HCT116 (cell line): ENCODE data around the gene UCN. TPM values are rescaled to one million over a fixed set of nuclear protein-coding genes. Genes with fewer than 3 reads are reported as not detected.

Source experiments
- ATAC-seq: fragments of 200-7000 bp; cut with Tn5 transposase; 2 replicates; pipeline ENCODE4 v1.9.1; 2020; ENCODE audit warnings: mild to moderate bottlenecking, moderate library complexity
- BruUV-seq: library from RNA; stranded (reverse); fragments of 400-500 nt; replicated peaks from 2 replicates; lab custom pipeline; 2021; lab: Mats Ljungman, UMichigan
- CTCF ChIA-PET: fragments of 300-600 bp; sonication (Branson Sonifier 250); formaldehyde crosslinking; loops from one replicate; lab custom pipeline; 2021; ENCODE audit warnings: antibody characterized with exemption; lab: Charles Lee
- POLR2A ChIA-PET: fragments of 300-600, 350-600 bp; sonication (Branson Sonifier 250); formaldehyde crosslinking; loops from one replicate; lab custom pipeline; 2021; ENCODE audit warnings: antibody characterized with exemption; lab: Charles Lee
- RAD21 ChIA-PET, 2 experiments: fragments of 300-600 bp; sonication (Branson Sonifier 250); formaldehyde crosslinking; loops; one replicate each; lab custom pipeline; 2023; ENCODE audit warnings: low total read pairs in 2 of 2; ENCODE audit not compliant: uncharacterized antibody in 2 of 2, unreplicated experiment in 2 of 2, low non-redundant PET in 1 of 2; lab: Charles Lee
- DNase-seq: peaks from one replicate; pipeline ENCODE4 v3.0.0-alpha.2; 2010; ENCODE audit warnings: low read depth, low spot score
- H2AFZ ChIP-seq: fragments of 200-600 bp; shearing (Covaris generic), sonication (generic); 2 replicates; pipeline ENCODE4 v1.6.1; 2017; ENCODE audit warnings: low read depth, mixed run types, mixed read lengths, antibody characterized with exemption, low read length; ENCODE audit not compliant: poor library complexity, severe bottlenecking
- H3K27ac ChIP-seq: 2 replicates; pipeline ENCODE4 v1.5.1; 2012; ENCODE audit warnings: low read depth, low read length
- H3K27me3 ChIP-seq: fragments of 200-600 bp; sonication (generic); 2 replicates; pipeline ENCODE4 v1.6.1; 2016; ENCODE audit warnings: mixed run types, low read length, mixed read lengths; ENCODE audit not compliant: insufficient read depth
- H3K36me3 ChIP-seq, 2 experiments: fragments of 200-500 bp in 1 of 2; fragments of 200-600 bp in 1 of 2; sonication (Bioruptor generic) in 1 of 2; sonication (generic) in 1 of 2; 2 replicates each; pipeline versions ENCODE4 v1.5.1 to v1.6.1; 2014 to 2016; ENCODE audit warnings: low read length in 2 of 2, inconsistent platforms in 1 of 2, mixed read lengths in 1 of 2, mixed run types in 1 of 2; ENCODE audit not compliant: insufficient read depth in 2 of 2, control insufficient read depth in 1 of 2
- H3K4me1 ChIP-seq, 2 experiments: fragments of 200-600 bp in 1 of 2; sonication (generic) in 1 of 2; 2 replicates each; pipeline versions ENCODE4 v1.5.1 to v1.6.1; 2012 to 2017; ENCODE audit warnings: low read length in 2 of 2, inconsistent platforms in 1 of 2, mild to moderate bottlenecking in 1 of 2, mixed read lengths in 1 of 2, mixed run types in 1 of 2, moderate library complexity in 1 of 2; ENCODE audit not compliant: insufficient read depth in 2 of 2, control insufficient read depth in 1 of 2
- H3K4me2 ChIP-seq: fragments of 200-600 bp; sonication (generic); 2 replicates; pipeline ENCODE4 v1.6.1; 2017; ENCODE audit warnings: mixed run types, low read length, mixed read lengths
- H3K4me3 ChIP-seq, 2 experiments: fragments of 200-600 bp in 1 of 2; sonication (generic) in 1 of 2; replicated peaks in 1 of 2; 2 replicates each; pipeline ENCODE4 v1.5.1; 2011 to 2016; ENCODE audit warnings: low read length in 2 of 2, control low read depth in 1 of 2, low read depth in 1 of 2, mild to moderate bottlenecking in 1 of 2, mixed read lengths in 1 of 2, mixed run types in 1 of 2
- H3K79me2 ChIP-seq: fragments of 200-600 bp; sonication (generic); 2 replicates; pipeline ENCODE4 v1.6.1; 2017; ENCODE audit warnings: mild to moderate bottlenecking, mixed run types, low read length, moderate library complexity, mixed read lengths; ENCODE audit not compliant: insufficient read depth
- H3K9ac ChIP-seq: fragments of 200-600 bp; sonication (generic); 2 replicates; pipeline ENCODE4 v1.6.1; 2016; ENCODE audit warnings: low read length, mixed read lengths
- H3K9me2 ChIP-seq: fragments of 200-600 bp; sonication (generic), shearing (Covaris generic); 2 replicates; pipeline ENCODE4 v1.6.1; 2017; ENCODE audit warnings: mixed run types, mild to moderate bottlenecking, moderate library complexity; ENCODE audit not compliant: insufficient read depth
- H3K9me3 ChIP-seq, 2 experiments: fragments of 200-500 bp in 1 of 2; fragments of 200-600 bp in 1 of 2; sonication (Bioruptor generic) in 1 of 2; sonication (generic) in 1 of 2; 2 replicates each; pipeline ENCODE4 v1.6.1; 2014 to 2017; ENCODE audit warnings: low read length in 2 of 2, mixed read lengths in 2 of 2, inconsistent platforms in 1 of 2, low read depth in 1 of 2, mild to moderate bottlenecking in 1 of 2, mixed run types in 1 of 2, moderate library complexity in 1 of 2; ENCODE audit not compliant: control insufficient read depth in 1 of 2, insufficient read depth in 1 of 2
- H4K20me1 ChIP-seq: fragments of 200-600 bp; sonication (generic), shearing (Covaris generic); 2 replicates; pipeline ENCODE4 v1.6.1; 2017; ENCODE audit warnings: mixed run types, mild to moderate bottlenecking, moderate library complexity; ENCODE audit not compliant: insufficient read depth
- CBX3 ChIP-seq: IDR thresholded peaks from 2 replicates; pipeline ENCODE4 v1.6.1; 2012; ENCODE audit warnings: low read depth
- CTCF ChIP-seq, 3 experiments: fragments of 200-600 bp in 1 of 3; sonication (generic) in 1 of 3; IDR thresholded peaks in 2 of 3; conservative IDR thresholded peaks in 1 of 3; 2 replicates each; pipeline ENCODE4 v1.5.1; 2012 to 2017; ENCODE audit warnings: low read depth in 2 of 3, low read length in 2 of 3, antibody characterized with exemption in 1 of 3, borderline replicate concordance in 1 of 3, control low read depth in 1 of 3, mild to moderate bottlenecking in 1 of 3, mixed read lengths in 1 of 3, mixed run types in 1 of 3, moderate library complexity in 1 of 3; ENCODE audit not compliant: insufficient read depth in 1 of 3
- EGR1 ChIP-seq: IDR thresholded peaks from 2 replicates; pipeline ENCODE4 v1.6.1; 2012; ENCODE audit warnings: low read depth
- ELF1 ChIP-seq: IDR thresholded peaks from 2 replicates; pipeline ENCODE4 v1.6.1; 2012; ENCODE audit warnings: low read depth, borderline replicate concordance
- EZH2 ChIP-seq: fragments of 200-600 bp; sonication (generic); IDR thresholded peaks from 2 replicates; pipeline ENCODE4 v1.6.1; 2017; ENCODE audit warnings: antibody characterized with exemption, mixed run types
- EZH2phosphoT487 ChIP-seq: fragments of 200-600 bp; IDR thresholded peaks from 2 replicates; pipeline ENCODE4 v1.6.1; 2018; ENCODE audit warnings: antibody characterized with exemption, borderline replicate concordance
- FOSL1 ChIP-seq: IDR thresholded peaks from 2 replicates; pipeline ENCODE4 v1.6.1; 2012; ENCODE audit warnings: low read depth
- JUND ChIP-seq: IDR thresholded peaks from 2 replicates; pipeline ENCODE4 v1.6.1; 2012
- POLR2AphosphoS5 ChIP-seq: IDR thresholded peaks from 2 replicates; pipeline ENCODE4 v1.6.1; 2011; ENCODE audit warnings: mild to moderate bottlenecking, low read depth, low read length, moderate library complexity
- RAD21 ChIP-seq: IDR thresholded peaks from 2 replicates; pipeline ENCODE4 v1.6.1; 2012; ENCODE audit warnings: low read depth, mild to moderate bottlenecking
- SIN3A ChIP-seq: IDR thresholded peaks from 2 replicates; pipeline ENCODE4 v1.6.1; 2012; ENCODE audit warnings: low read depth
- SP1 ChIP-seq: IDR thresholded peaks from 2 replicates; pipeline ENCODE4 v1.6.1; 2012; ENCODE audit warnings: low read depth
- SRF ChIP-seq: IDR thresholded peaks from 2 replicates; pipeline ENCODE4 v1.6.1; 2012; ENCODE audit warnings: low read depth
- TCF7L2 ChIP-seq: IDR thresholded peaks from 2 replicates; pipeline ENCODE4 v1.7.0; 2011; ENCODE audit warnings: borderline replicate concordance, inconsistent platforms; ENCODE audit not compliant: insufficient read depth, insufficient read length; ENCODE audit errors: extremely low read depth
- ZFX ChIP-seq: fragments of 450-650 bp; IDR thresholded peaks from 2 replicates; pipeline ENCODE4 v1.6.1; 2017
- ZNF274 ChIP-seq: fragments of 200-500 bp; sonication (Bioruptor generic); IDR thresholded peaks from 2 replicates; pipeline ENCODE4 v1.6.1; 2014; ENCODE audit warnings: mild to moderate bottlenecking, low read depth, low read length, inconsistent platforms
- intact Hi-C: fragments of 100-400 bp; cut with micrococcal nuclease; formaldehyde crosslinking; loops from 2 replicates; pipeline ENCODE4 v1.10.0; 2022
- total RNA-seq: library from RNA; stranded (reverse); gene quantifications from one replicate; pipeline ENCODE4 v1.2.1, GENCODE V29; 2021; ENCODE audit not compliant: unreplicated experiment
- TF ChIP-seq, protein P1 (sequence below): IDR thresholded peaks from 2 replicates; pipeline ENCODE4 v1.6.1; 2012; ENCODE audit warnings: low read depth

Gene UCN
- total RNA-seq, 1 experiment from 2014 or later: 8.0 TPM

DNA sequence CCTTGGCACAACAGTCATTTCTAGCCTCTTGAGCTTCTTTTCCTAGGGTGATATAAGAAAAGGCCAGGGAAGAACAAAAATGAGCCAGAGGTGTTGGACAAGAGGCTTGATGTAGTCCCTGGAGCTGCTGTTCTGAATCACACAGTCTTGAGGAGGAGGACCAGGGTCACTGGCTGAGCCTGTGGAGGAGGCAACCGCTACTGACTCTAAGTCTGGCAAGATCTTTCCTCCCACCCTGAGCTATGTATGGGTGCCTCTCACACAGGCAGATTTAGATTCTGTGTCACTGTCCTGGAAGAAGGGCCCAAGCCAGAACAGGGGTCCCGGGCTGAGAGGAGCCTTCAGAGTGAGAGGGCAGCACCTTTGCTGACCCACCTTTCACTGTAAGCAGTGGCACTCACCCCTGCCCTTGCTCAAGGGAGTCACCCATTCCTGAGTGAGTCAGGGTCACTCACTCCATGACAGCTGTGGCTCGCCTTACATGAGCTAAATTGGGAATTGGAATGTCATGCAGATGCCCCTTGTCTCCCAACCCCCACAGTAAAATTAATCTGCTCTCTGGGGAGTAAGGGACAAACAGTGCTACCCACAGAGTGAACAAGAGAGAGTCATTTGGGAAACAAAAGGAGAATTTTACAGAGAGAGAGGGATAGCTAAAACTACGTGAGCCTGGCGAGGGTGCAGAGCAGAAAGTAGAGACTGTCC, 26.2 kb downstream of the UCN start, which contains the start of gene TRIM54:
TSS of gene TRIM54 (plus strand) at position 575 of the 705 bp plus-strand sequence. CDS start 303 bp downstream, outside the sequence.
- ChIA-PET RAD21 (interaction anchor here in 1 of 2 experiments (1.2 kb wide), 1 partner anchor 21 kb away, joined by 3 read pairs; no protein-coding TSS in a partner anchor), CTCF (interaction anchor here (1.2 to 5.6 kb wide), 5 partner anchors 10 to 182 kb away, joined by 3 to 50 read pairs (median 12); no protein-coding TSS in a partner anchor), POLR2A (interaction anchor here (2.3 kb wide), 1 partner anchor 11 kb away, joined by 8 read pairs; no protein-coding TSS in a partner anchor)
- DNase-seq (no peak), ATAC-seq (no peak)
- peak within 1 kb of the TSS; percentile 34 for H3K4me2 ChIP-seq
- H4K20me1 ChIP-seq: no peaks in the 10 kb centered on the region
- H3K27ac ChIP-seq: no peak within 1 kb of the TSS
- no peak within 1 kb of the TSS for H2AFZ ChIP-seq
- TF ChIP-seq TCF7L2: no peak
- no peak for TF ChIP-seq SRF
- TF ChIP-seq JUND: no peak
- TF ChIP-seq CTCF (IDR thresholded peaks at IDR 0.05 in 2 of 3, conservative IDR thresholded peaks at IDR 0.05 in 1 of 3; ENCODE audit: borderline replicate concordance in 1 of 3, insufficient read depth in 1 of 3, low read depth in 2 of 3, low read length in 2 of 3): no peak
- TF ChIP-seq EGR1: no peak
- no peak for TF ChIP-seq ZFX
- no peak for TF ChIP-seq SIN3A
- TF ChIP-seq POLR2AphosphoS5: no peak
- TF ChIP-seq EZH2: no peak
- no peak for TF ChIP-seq FOSL1
- TF ChIP-seq SP1: no peak
- TF ChIP-seq ELF1: no peak
- no peak for TF ChIP-seq ZNF274
- TF ChIP-seq EZH2phosphoT487: no peak
- TF ChIP-seq, protein P1, sequence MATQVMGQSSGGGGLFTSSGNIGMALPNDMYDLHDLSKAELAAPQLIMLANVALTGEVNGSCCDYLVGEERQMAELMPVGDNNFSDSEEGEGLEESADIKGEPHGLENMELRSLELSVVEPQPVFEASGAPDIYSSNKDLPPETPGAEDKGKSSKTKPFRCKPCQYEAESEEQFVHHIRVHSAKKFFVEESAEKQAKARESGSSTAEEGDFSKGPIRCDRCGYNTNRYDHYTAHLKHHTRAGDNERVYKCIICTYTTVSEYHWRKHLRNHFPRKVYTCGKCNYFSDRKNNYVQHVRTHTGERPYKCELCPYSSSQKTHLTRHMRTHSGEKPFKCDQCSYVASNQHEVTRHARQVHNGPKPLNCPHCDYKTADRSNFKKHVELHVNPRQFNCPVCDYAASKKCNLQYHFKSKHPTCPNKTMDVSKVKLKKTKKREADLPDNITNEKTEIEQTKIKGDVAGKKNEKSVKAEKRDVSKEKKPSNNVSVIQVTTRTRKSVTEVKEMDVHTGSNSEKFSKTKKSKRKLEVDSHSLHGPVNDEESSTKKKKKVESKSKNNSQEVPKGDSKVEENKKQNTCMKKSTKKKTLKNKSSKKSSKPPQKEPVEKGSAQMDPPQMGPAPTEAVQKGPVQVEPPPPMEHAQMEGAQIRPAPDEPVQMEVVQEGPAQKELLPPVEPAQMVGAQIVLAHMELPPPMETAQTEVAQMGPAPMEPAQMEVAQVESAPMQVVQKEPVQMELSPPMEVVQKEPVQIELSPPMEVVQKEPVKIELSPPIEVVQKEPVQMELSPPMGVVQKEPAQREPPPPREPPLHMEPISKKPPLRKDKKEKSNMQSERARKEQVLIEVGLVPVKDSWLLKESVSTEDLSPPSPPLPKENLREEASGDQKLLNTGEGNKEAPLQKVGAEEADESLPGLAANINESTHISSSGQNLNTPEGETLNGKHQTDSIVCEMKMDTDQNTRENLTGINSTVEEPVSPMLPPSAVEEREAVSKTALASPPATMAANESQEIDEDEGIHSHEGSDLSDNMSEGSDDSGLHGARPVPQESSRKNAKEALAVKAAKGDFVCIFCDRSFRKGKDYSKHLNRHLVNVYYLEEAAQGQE: no peak
- TF ChIP-seq RAD21: no peak
- no peak for TF ChIP-seq CBX3
- no peaks in the 10 kb centered on the region for H3K79me2 ChIP-seq
- H3K9me3 ChIP-seq: no peaks in the 10 kb centered on the region
- intact Hi-C loops: loop anchor here (2.0 to 5.0 kb wide), 2 partner anchors 183 to 315 kb away; no protein-coding TSS in a partner anchor
- no peak within 1 kb of the TSS for H3K4me3 ChIP-seq
- H3K27me3 ChIP-seq: no peaks in the 10 kb centered on the region
- H3K9ac ChIP-seq: no peak within 1 kb of the TSS
- peaks cover 2 to 28% of the 10 kb centered on the region in 2 experiments for H3K4me1 ChIP-seq
- no peaks in the 10 kb centered on the region for H3K9me2 ChIP-seq
- H3K36me3 ChIP-seq: no peaks in the 10 kb centered on the region
- BruUV-seq: no TSS peak
